B cell (primary cell): ENCODE results near the gene LUZP4. TPM values are rescaled to one million over a fixed set of nuclear protein-coding genes. Genes with fewer than 3 reads are reported as not detected.

Source experiments
- ATAC-seq: fragments of 200-7000 bp; cut with Tn5 transposase; one replicate; pipeline ENCODE4 v1.10.0; 2021; ENCODE audit warnings: low read depth, mild to moderate bottlenecking, moderate number of reproducible peaks, moderate library complexity
- CTCF ChIA-PET: fragments of 350-600 bp; sonication (Branson Sonifier 250); formaldehyde crosslinking; loops from one replicate; lab custom pipeline; 2021; ENCODE audit warnings: antibody characterized with exemption, inconsistent platforms; lab: Charles Lee
- POLR2A ChIA-PET: fragments of 350-600 bp; sonication (Branson Sonifier 250); formaldehyde crosslinking; loops from one replicate; lab custom pipeline; 2021; ENCODE audit warnings: antibody characterized with exemption; lab: Charles Lee
- DNase-seq: peaks from one replicate; pipeline ENCODE4 v3.0.0; 2013
- H2AFZ ChIP-seq: 2 replicates; pipeline ENCODE4 v1.6.1; 2012; ENCODE audit warnings: mild to moderate bottlenecking, low read depth, low read length; ENCODE audit not compliant: insufficient read depth, poor library complexity, severe bottlenecking
- H3K27ac ChIP-seq, 2 donors: 1 replicate in 1 of 2; 2 replicates in 1 of 2; pipeline ENCODE4 v1.5.1; 2012 to 2013; ENCODE audit warnings: low read length in 2 of 2, mild to moderate bottlenecking in 2 of 2, moderate library complexity in 1 of 2
- H3K27me3 ChIP-seq, 4 experiments: fragments of 200-600 bp in 1 of 4; sonication (generic) in 1 of 4; replicated peaks in 1 of 4; 1 replicate in 2 of 4; 2 replicates in 2 of 4; pipeline versions ENCODE4 v1.6.1 to v1.7.0; 2013 to 2016; ENCODE audit warnings: low read length in 3 of 4, mild to moderate bottlenecking in 2 of 4, mixed read lengths in 1 of 4, moderate library complexity in 1 of 4; ENCODE audit not compliant: insufficient read depth in 4 of 4, control insufficient read depth in 3 of 4; ENCODE audit errors: control extremely low read depth in 1 of 4
- H3K36me3 ChIP-seq, 2 experiments: replicated peaks in 1 of 2; 1 replicate in 1 of 2; 2 replicates in 1 of 2; pipeline versions ENCODE4 v1.6.1 to v1.7.1; 2013; ENCODE audit warnings: low read length in 1 of 2; ENCODE audit not compliant: insufficient read depth in 2 of 2, control insufficient read depth in 1 of 2; ENCODE audit errors: control extremely low read depth in 1 of 2, extremely low read depth in 1 of 2
- H3K4me1 ChIP-seq, 2 donors: fragments of 200-600 bp in 1 of 2; sonication (generic) in 1 of 2; 1 replicate in 1 of 2; 2 replicates in 1 of 2; pipeline versions ENCODE4 v1.5.1 to v1.6.1; 2013 to 2017; ENCODE audit warnings: low read length in 2 of 2; ENCODE audit not compliant: control insufficient read depth in 2 of 2, insufficient read depth in 2 of 2
- H3K4me2 ChIP-seq: replicated peaks from 2 replicates; pipeline ENCODE3; 2012; ENCODE audit warnings: mild to moderate bottlenecking, low read depth, low read length; ENCODE audit not compliant: poor library complexity, severe bottlenecking
- H3K4me3 ChIP-seq, 5 experiments: fragments of 200-600 bp in 1 of 5; sonication (generic) in 1 of 5; 1 replicate in 3 of 5; 2 replicates in 2 of 5; pipeline versions ENCODE4 v1.5.1 to v1.7.0; 2011 to 2016; ENCODE audit warnings: low read length in 4 of 5, mild to moderate bottlenecking in 4 of 5, low read depth in 2 of 5, control low read depth in 1 of 5, moderate library complexity in 1 of 5; ENCODE audit not compliant: insufficient read depth in 1 of 5; ENCODE audit errors: control extremely low read depth in 1 of 5, extremely low read depth in 1 of 5
- H3K79me2 ChIP-seq: fragments of 200-600 bp; sonication (generic); one replicate; pipeline ENCODE4 v1.6.0; 2016; ENCODE audit warnings: low read length; ENCODE audit not compliant: control insufficient read depth, insufficient read depth
- H3K9ac ChIP-seq: fragments of 200-600 bp; sonication (generic); 2 replicates; pipeline ENCODE4 v1.6.1; 2017; ENCODE audit warnings: mild to moderate bottlenecking, low read length, moderate library complexity
- H3K9me3 ChIP-seq, 3 donors: one replicate each; pipeline versions ENCODE4 v1.6.1 to v1.7.1; 2013; ENCODE audit warnings: low read length in 2 of 3; ENCODE audit not compliant: control insufficient read depth in 2 of 3, insufficient read depth in 1 of 3; ENCODE audit errors: control extremely low read depth in 1 of 3
- H4K20me1 ChIP-seq: 2 replicates; pipeline ENCODE4 v1.6.0; 2012; ENCODE audit warnings: mild to moderate bottlenecking, low read length; ENCODE audit not compliant: insufficient read depth, control insufficient read depth, poor library complexity, severe bottlenecking
- H3K27ac Mint-ChIP-seq: one replicate; pipeline ENCODE4 v1.8.0; 2021; ENCODE audit warnings: mixed read lengths
- H3K27me3 Mint-ChIP-seq: one replicate; pipeline ENCODE4 v1.8.0; 2021; ENCODE audit warnings: mixed read lengths
- H3K4me1 Mint-ChIP-seq: one replicate; pipeline ENCODE4 v1.8.0; 2021; ENCODE audit warnings: mixed read lengths
- H3K4me3 Mint-ChIP-seq: one replicate; pipeline ENCODE4 v1.8.0; 2021; ENCODE audit warnings: mixed read lengths
- H3K9me3 Mint-ChIP-seq: one replicate; pipeline ENCODE4 v1.8.0; 2022; ENCODE audit warnings: mixed read lengths; ENCODE audit not compliant: insufficient read depth
- EZH2 ChIP-seq: IDR thresholded peaks from 2 replicates; pipeline ENCODE4 v1.6.1; 2012; ENCODE audit warnings: borderline replicate concordance, low read depth, mild to moderate bottlenecking, moderate library complexity, low read length; ENCODE audit not compliant: insufficient read depth, poor library complexity, severe bottlenecking
- WGBS: methylation state at CpG from one replicate; pipeline ENCODE4 v1.1.5; 2013; ENCODE audit warnings: missing lambda C conversion rate; ENCODE audit not compliant: insufficient coverage; 5-methylcytosine and 5-hydroxymethylcytosine counted together
- intact Hi-C: fragments of 100-400 bp; cut with micrococcal nuclease; formaldehyde crosslinking; loops from one replicate; pipeline ENCODE4 v1.10.0; 2022
- polyA plus RNA-seq: library from polyadenylated mRNA; depleted of rRNA; stranded (reverse); fragments of >200 nt; gene quantifications from 2 replicates; pipeline ENCODE4 v1.2.3, GENCODE V29; 2012
- total RNA-seq, 2 donors: library from RNA; stranded (reverse); fragments of 120-200 nt in 1 of 2; gene quantifications; 1 replicate in 1 of 2; 2 replicates in 1 of 2; pipeline versions ENCODE4 v1.2.3 to v1.2.4, GENCODE V29; 2013 to 2022
- TF ChIP-seq, protein P1 (sequence below): fragments of 200-600 bp; IDR thresholded peaks from one replicate; pipeline ENCODE4 v1.8.0; 2022; ENCODE audit warnings: antibody characterized with exemption, mild to moderate bottlenecking

LUZP4 gene
- total and polyA plus RNA-seq, 2 donors (not counting 1 experiment from before 2014, with no cell fraction given) = not detected

DNA sequence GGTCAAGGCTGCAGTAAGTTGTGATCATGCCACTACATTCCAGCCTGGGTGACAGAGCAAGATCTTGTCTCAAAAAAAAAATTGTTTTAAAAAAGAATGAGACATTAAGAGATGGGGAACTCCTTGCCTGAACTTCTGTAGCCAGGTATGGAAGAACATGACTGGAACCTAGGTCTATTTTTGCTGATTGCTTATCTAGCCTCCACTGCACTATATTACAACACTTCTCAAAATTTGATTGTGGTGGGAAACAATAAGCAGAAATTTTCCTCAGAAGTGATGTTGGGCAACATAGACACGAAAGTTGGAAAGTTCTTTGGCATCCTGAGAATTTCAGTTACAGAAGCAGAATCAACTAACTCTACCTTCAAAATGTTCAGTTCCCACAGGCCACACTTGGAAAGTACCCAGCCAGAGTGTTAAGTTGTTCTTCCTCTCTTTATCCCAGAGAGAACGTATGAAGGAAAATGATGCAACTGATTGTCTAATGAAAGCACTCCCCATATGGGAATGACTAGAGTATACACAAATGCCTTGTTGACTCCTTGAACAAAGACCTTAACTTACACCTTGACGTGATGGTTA lies 50.0 kb downstream of the LUZP4 start:
- ATAC-seq (no peak), DNase-seq (no peak)
- no peaks in the 10 kb centered on the region for H3K4me1 Mint-ChIP-seq
- CTCF ChIA-PET = no interaction called here
- no peak overlapping the region for H3K9ac ChIP-seq
- no peaks in the 10 kb centered on the region for H4K20me1 ChIP-seq
- H3K4me3 Mint-ChIP-seq = no peak overlapping the region
- H2AFZ ChIP-seq = no peak overlapping the region
- TF ChIP-seq EZH2 = no peak
- TF ChIP-seq, protein P1, sequence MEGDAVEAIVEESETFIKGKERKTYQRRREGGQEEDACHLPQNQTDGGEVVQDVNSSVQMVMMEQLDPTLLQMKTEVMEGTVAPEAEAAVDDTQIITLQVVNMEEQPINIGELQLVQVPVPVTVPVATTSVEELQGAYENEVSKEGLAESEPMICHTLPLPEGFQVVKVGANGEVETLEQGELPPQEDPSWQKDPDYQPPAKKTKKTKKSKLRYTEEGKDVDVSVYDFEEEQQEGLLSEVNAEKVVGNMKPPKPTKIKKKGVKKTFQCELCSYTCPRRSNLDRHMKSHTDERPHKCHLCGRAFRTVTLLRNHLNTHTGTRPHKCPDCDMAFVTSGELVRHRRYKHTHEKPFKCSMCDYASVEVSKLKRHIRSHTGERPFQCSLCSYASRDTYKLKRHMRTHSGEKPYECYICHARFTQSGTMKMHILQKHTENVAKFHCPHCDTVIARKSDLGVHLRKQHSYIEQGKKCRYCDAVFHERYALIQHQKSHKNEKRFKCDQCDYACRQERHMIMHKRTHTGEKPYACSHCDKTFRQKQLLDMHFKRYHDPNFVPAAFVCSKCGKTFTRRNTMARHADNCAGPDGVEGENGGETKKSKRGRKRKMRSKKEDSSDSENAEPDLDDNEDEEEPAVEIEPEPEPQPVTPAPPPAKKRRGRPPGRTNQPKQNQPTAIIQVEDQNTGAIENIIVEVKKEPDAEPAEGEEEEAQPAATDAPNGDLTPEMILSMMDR = no peak
- H3K9me3 ChIP-seq = no peaks in the 10 kb centered on the region
- no peak overlapping the region for H3K4me3 ChIP-seq
- H3K36me3 ChIP-seq = no peaks in the 10 kb centered on the region
- WGBS = no CpG with 5 or more reads among the region's 3 CpGs
- intact Hi-C loops = no loop called here
- no peaks in the 10 kb centered on the region for H3K4me1 ChIP-seq
- POLR2A ChIA-PET = no interaction called here
- no peaks in the 10 kb centered on the region for H3K27me3 Mint-ChIP-seq
- H3K9me3 Mint-ChIP-seq = no peaks in the 10 kb centered on the region
- H3K27ac Mint-ChIP-seq = no peak overlapping the region
- no peaks in the 10 kb centered on the region for H3K79me2 ChIP-seq
- no peaks in the 10 kb centered on the region for H3K27me3 ChIP-seq
- no peak overlapping the region for H3K27ac ChIP-seq
- no peak overlapping the region for H3K4me2 ChIP-seq

DNA sequence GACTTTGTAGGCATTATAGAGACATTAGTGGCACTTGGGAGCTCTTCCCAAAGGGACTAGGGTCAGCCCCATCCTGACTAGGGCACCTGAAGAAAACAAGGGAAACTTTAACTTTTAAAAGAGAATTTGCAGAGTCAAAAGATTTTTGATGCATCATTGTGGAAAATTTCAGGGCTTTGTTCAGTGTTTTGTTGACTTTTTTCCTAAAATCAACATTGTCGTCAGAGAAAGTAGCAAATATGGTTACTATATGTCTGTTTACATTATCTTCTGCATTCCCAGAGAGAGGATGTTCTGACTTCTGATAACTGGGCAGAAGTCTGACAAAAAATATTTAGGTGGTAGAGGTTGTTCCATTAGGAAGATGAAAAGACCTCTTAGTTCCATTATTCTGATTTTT lies 51.9 kb downstream of the LUZP4 start:
- H3K27me3 ChIP-seq = no peaks in the 10 kb centered on the region
- H3K4me2 ChIP-seq = no peak overlapping the region
- ChIA-PET CTCF (interaction anchor here (0.5 to 1.4 kb wide), 2 partner anchors 10 to 108 kb away, joined by 3 to 4 read pairs; no protein-coding TSS in a partner anchor), POLR2A (no interaction called here)
- ATAC-seq (no peak), DNase-seq (no peak)
- no peak overlapping the region for H2AFZ ChIP-seq
- TF ChIP-seq EZH2 = no peak
- TF ChIP-seq, protein P1 = no peak
- Mint-ChIP-seq H3K4me3 (no peak overlapping the region), H3K4me1 (no peaks in the 10 kb centered on the region), H3K27ac (no peak overlapping the region), H3K27me3 (no peaks in the 10 kb centered on the region), H3K9me3 (no peaks in the 10 kb centered on the region)
- no peaks in the 10 kb centered on the region for H3K4me1 ChIP-seq
- WGBS = no CpG with 5 or more reads among the region's 1 CpG
- no peaks in the 10 kb centered on the region for H3K79me2 ChIP-seq
- H3K27ac ChIP-seq = no peak overlapping the region
- H3K36me3 ChIP-seq = no peaks in the 10 kb centered on the region
- H3K4me3 ChIP-seq = no peak overlapping the region
- H4K20me1 ChIP-seq = no peaks in the 10 kb centered on the region
- intact Hi-C loops = no loop called here
- H3K9ac ChIP-seq = no peak overlapping the region
- H3K9me3 ChIP-seq = no peaks in the 10 kb centered on the region
